Erythroblast (primary cell): ENCODE results near the gene SLC39A3.

Experiments used
- DNase-seq, 2 experiments: peaks; one replicate each; lab custom pipeline; 2025; lab: John Stamatoyannopoulos, UW
- GATA1 ChIP-seq: IDR thresholded peaks from 2 replicates; pipeline ENCODE4 v1.6.1; 2011; ENCODE audit warnings: low read depth, mild to moderate bottlenecking, control low read depth, low read length, moderate library complexity
- POLR2A ChIP-seq: IDR thresholded peaks from 2 replicates; pipeline ENCODE4 v1.6.1; 2011; ENCODE audit warnings: mild to moderate bottlenecking, low read length

The SLC39A3 gene

GRCh38 chr19:2761876-2762782, 22.3 kb upstream of the SLC39A3 start:
- TF ChIP-seq GATA1 (no peak), POLR2A (no peak)
- DNase-seq: no peak

DNA sequence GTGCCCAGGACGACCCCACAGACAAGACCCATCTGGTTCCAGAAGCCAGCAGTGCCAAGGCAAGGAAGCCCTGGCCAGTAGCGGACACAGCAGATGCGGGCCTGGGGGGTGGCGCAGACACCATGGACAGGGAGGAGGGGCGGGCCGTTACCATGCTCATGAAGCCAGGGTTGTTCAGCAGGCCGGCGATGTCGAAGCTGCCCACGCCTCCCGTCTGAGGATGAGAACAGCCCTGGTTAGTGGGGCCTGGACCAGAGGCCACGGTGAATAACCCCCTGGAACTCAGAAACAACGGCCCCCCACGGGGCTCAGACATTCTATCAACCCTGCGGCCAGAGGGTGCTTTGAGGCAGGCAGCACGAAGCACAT, 21.5 kb upstream of the SLC39A3 start:
- TF ChIP-seq POLR2A: no peak
- no peak for DNase-seq

GRCh38 chr19:2759965-2760364, 20.1 kb upstream of the SLC39A3 start:
- DNase-seq: no peak

GRCh38 chr19:2759362-2759761, 19.5 kb upstream of the SLC39A3 start:
- TF ChIP-seq POLR2A (no peak), GATA1 (no peak)
- no peak for DNase-seq

More at GRCh38 chr19:2759965-2760364, 20.1 kb upstream of the SLC39A3 start:
- no peak for TF ChIP-seq POLR2A
- TF ChIP-seq GATA1: no peak

DNA sequence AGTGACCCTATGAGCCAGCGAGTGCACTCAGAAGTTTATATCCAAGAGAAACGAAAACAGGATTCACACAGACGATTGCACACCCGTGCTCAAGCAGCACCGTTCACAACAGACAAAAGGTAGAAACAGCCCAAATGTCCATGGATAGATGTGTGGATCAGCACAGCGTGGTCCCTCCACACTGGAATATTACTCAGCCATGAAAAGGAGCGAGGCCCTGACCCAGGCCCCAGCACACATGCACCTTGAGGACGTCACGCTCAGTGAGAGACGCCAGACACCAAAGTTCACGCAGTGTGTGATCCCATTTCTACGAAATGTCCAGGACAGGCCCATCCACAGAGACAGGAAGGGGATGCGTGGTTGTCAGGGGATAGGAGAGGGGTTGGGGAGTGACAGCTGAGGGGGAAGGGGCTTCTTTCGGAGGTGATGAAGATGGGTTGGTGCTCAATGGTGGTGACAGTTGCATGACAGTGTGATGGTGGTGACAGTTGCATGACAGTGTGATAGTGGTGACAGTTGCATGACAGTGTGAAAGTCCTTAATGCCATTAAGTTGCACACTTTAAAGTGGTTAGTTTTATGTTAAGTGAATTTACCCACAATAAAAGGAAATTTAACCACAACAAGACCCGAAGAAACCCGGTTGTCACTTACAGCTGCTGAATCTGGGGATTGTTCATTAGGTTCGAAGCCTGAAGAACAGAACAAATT, 18.9 kb upstream of the SLC39A3 start:
- DNase-seq: no peak
- TF ChIP-seq POLR2A (no peak), GATA1 (no peak)

- TF ChIP-seq POLR2A (no peak), GATA1 (no peak)
- DNase-seq: no peak
Measured at GRCh38 chr19:2756921-2757881, 17.4 kb upstream of the SLC39A3 start.

GRCh38 chr19:2756477-2756876, 16.7 kb upstream of the SLC39A3 start:
- DNase-seq: no peak
- TF ChIP-seq GATA1 (no peak), POLR2A (no peak)

GRCh38 chr19:2755811-2756210, 16.0 kb upstream of the SLC39A3 start:
- no peak for DNase-seq
- TF ChIP-seq POLR2A (no peak), GATA1 (no peak)

- no peak for DNase-seq
- TF ChIP-seq GATA1 (no peak), POLR2A (no peak)
Measured at GRCh38 chr19:2755448-2755705, 15.6 kb upstream of the SLC39A3 start.

GRCh38 chr19:2754659-2755447, 15.0 kb upstream of the SLC39A3 start:
- TF ChIP-seq GATA1 (no peak), POLR2A (no peak)
- DNase-seq: no peak

GRCh38 chr19:2751438-2751830, 11.6 kb upstream of the SLC39A3 start:
- no peak for TF ChIP-seq GATA1
- no peak for TF ChIP-seq POLR2A

DNA sequence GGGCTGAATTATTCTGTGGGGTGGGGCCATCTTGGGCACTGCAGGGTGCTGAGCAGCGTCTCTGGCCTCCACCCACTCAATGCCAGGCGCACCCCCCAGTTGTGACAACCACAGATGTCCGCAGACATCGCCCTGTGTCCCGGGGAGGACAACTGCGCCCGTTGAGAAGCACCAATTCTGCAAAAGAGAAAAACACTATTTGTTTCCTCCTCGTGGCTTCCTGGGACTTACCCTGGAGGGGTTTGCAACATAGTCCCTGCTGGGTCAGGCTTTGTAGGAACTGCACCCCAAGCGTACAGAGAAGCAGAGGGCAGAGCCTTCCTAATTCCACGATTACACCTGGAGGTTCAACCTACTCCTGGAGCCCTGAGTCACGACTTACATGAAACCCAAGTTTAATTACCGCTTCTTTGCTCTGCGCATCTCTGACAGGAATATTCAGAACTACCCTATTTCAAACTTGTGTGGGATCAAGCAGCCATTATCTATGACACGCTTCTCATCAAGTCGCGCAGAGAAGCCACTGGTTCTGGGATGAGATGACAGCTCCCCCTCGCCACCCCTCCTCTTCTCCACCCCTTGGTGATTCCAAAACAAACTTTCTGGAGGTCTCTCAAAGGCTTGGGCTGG, 11.1 kb upstream of the SLC39A3 start:
- TF ChIP-seq POLR2A: no peak
- no peak for TF ChIP-seq GATA1
- no peak for DNase-seq

More at GRCh38 chr19:2751438-2751830, 11.6 kb upstream of the SLC39A3 start:
- no peak for DNase-seq

GRCh38 chr19:2747349-2747748, 7.5 kb upstream of the SLC39A3 start:
- TF ChIP-seq POLR2A: no peak
- no peak for TF ChIP-seq GATA1
- no peak for DNase-seq
